Stimulated activated CD4-positive, alpha-beta T cell treated with anti-CD3 and anti-CD28 coated beads, TNF-alpha, amount 100 ng/mL, for 1 hour (primary cell): Measurements from ENCODE around the gene AP3S1.

Source experiments
- DNase-seq, 3 donors: peaks; one replicate each; pipeline ENCODE4 v3.0.0-alpha.2; 2020; ENCODE audit warnings: low read depth in 3 of 3, low spot score in 1 of 3

Gene AP3S1

GRCh38 chr5:115936031-115936430, 94.3 kb downstream of the AP3S1 start:
- no peak for DNase-seq

- DNase-seq = no peak
These were observed 97.3 kb downstream of the AP3S1 start for GRCh38 chr5:115939059-115939458.

GRCh38 chr5:115940080-115940810, 98.5 kb downstream of the AP3S1 start:
- no peak for DNase-seq

- no peak for DNase-seq
These were observed 99.4 kb downstream of the AP3S1 start for GRCh38 chr5:115941051-115941675.

GRCh38 chr5:115944501-115944900, 102.8 kb downstream of the AP3S1 start:
- DNase-seq = no peak

- DNase-seq = no peak
These were observed 104.9 kb downstream of the AP3S1 start for GRCh38 chr5:115946655-115947054.

- no peak for DNase-seq
These were observed 105.5 kb downstream of the AP3S1 start for GRCh38 chr5:115947260-115947659.

GRCh38 chr5:115948091-115948534, 106.4 kb downstream of the AP3S1 start:
- DNase-seq = no peak

GRCh38 chr5:115949096-115949495, 107.4 kb downstream of the AP3S1 start:
- DNase-seq = no peak

- no peak for DNase-seq
These were observed 110.9 kb downstream of the AP3S1 start for GRCh38 chr5:115952588-115952987.

GRCh38 chr5:115954144-115954543, 112.4 kb downstream of the AP3S1 start:
- no peak for DNase-seq

- DNase-seq = no peak
These were observed 115.2 kb downstream of the AP3S1 start for GRCh38 chr5:115956957-115957356.

GRCh38 chr5:115961381-115962238, 119.9 kb downstream of the AP3S1 start:
- DNase-seq = no peak

GRCh38 chr5:115962239-115962564, 120.5 kb downstream of the AP3S1 start, which contains the start of gene LVRN:
TSS of gene LVRN (plus strand) at chr5:115962475. CDS start at chr5:115962618, 143 bp downstream.
- no peak for DNase-seq

GRCh38 chr5:115962565-115963402, 121.0 kb downstream of the AP3S1 start:
- no peak for DNase-seq

GRCh38 chr5:115963566-115963965, 121.8 kb downstream of the AP3S1 start:
- no peak for DNase-seq
